HepG2 (cell line): ENCODE data around the gene WBP1. TPM values are rescaled to one million over a fixed set of nuclear protein-coding genes. Genes with fewer than 3 reads are reported as not detected.

ENCODE experiments used
- CC2D1A ChIP-seq: sonication (generic); formaldehyde crosslinking; IDR thresholded peaks from 2 replicates; pipeline ENCODE4 v1.8.1; 2023; ENCODE audit warnings: mild to moderate bottlenecking, missing genetic modification reagents
- CHCHD3 ChIP-seq: sonication (generic); formaldehyde crosslinking; IDR thresholded peaks from 2 replicates; pipeline ENCODE4 v1.8.0; 2022; ENCODE audit warnings: mild to moderate bottlenecking, missing genetic modification reagents, moderate library complexity
- DNMT3B ChIP-seq: conservative IDR thresholded peaks from 2 replicates; pipeline ENCODE4 v1.6.1; 2016; ENCODE audit warnings: missing biosample characterization, control low read depth
- FOXP4 ChIP-seq: sonication (generic); formaldehyde crosslinking; IDR thresholded peaks from 2 replicates; pipeline ENCODE4 v1.4.0; 2020; ENCODE audit warnings: missing genetic modification reagents
- GATAD1 ChIP-seq: IDR thresholded peaks from 2 replicates; pipeline ENCODE4 v1.6.1; 2016; ENCODE audit warnings: missing genetic modification reagents, missing compliant biosample characterization
- IRX3 ChIP-seq: sonication (generic); formaldehyde crosslinking; IDR thresholded peaks from 2 replicates; pipeline ENCODE4 v1.8.1; 2023; ENCODE audit warnings: mild to moderate bottlenecking, low read depth, missing genetic modification reagents, borderline replicate concordance
- KDM3A ChIP-seq: IDR thresholded peaks from 2 replicates; pipeline ENCODE4 v1.6.1; 2018; ENCODE audit warnings: low read depth, missing compliant biosample characterization
- KLF6 ChIP-seq: IDR thresholded peaks from 2 replicates; pipeline ENCODE4 v1.8.0; 2016; ENCODE audit warnings: missing biosample characterization, missing genetic modification reagents
- MAX ChIP-seq: IDR thresholded peaks from 2 replicates; pipeline ENCODE4 v1.6.1; 2012; ENCODE audit warnings: inconsistent platforms
- MBNL3 ChIP-seq: fragments of 250-450 bp; sonication (Bioruptor Pico); conservative IDR thresholded peaks from 2 replicates; pipeline ENCODE4 v1.8.0; 2022; ENCODE audit warnings: mild to moderate bottlenecking, inconsistent platforms
- MXI1 ChIP-seq: IDR thresholded peaks from 3 replicates; pipeline ENCODE4 v1.6.1; 2012; ENCODE audit warnings: low read depth, low read length, inconsistent platforms, borderline replicate concordance
- MZF1 ChIP-seq: sonication (generic); formaldehyde crosslinking; IDR thresholded peaks from 2 replicates; pipeline ENCODE4 v1.8.1; 2023; ENCODE audit warnings: mild to moderate bottlenecking, missing genetic modification reagents, borderline replicate concordance
- NKX3-1 ChIP-seq: sonication (generic); formaldehyde crosslinking; IDR thresholded peaks from 2 replicates; pipeline ENCODE4 v1.5.0; 2020; ENCODE audit warnings: missing genetic modification reagents
- NPAS2 ChIP-seq: sonication (generic); formaldehyde crosslinking; IDR thresholded peaks from 2 replicates; pipeline ENCODE4 v1.8.0; 2022; ENCODE audit warnings: mild to moderate bottlenecking, missing genetic modification reagents, borderline replicate concordance
- NR2F6 ChIP-seq, 2 experiments: IDR thresholded peaks; 2 replicates each; pipeline ENCODE4 v1.6.1; 2016; ENCODE audit warnings: antibody characterized with exemption in 1 of 2, mild to moderate bottlenecking in 1 of 2
- RARG ChIP-seq: sonication (generic); formaldehyde crosslinking; IDR thresholded peaks from 2 replicates; pipeline ENCODE4 v1.4.0; 2020; ENCODE audit warnings: low read depth, mild to moderate bottlenecking, missing genetic modification reagents
- REXO4 ChIP-seq: sonication (generic); formaldehyde crosslinking; IDR thresholded peaks from 2 replicates; pipeline ENCODE4 v1.8.0; 2022; ENCODE audit warnings: missing genetic modification reagents, mild to moderate bottlenecking, borderline replicate concordance
- SNRNP70 ChIP-seq: fragments of 200-400 bp; formaldehyde crosslinking; IDR thresholded peaks from 2 replicates; pipeline ENCODE4 v1.6.1; 2017; ENCODE audit warnings: mild to moderate bottlenecking, low read depth, low read length, moderate library complexity
- SP5 ChIP-seq: IDR thresholded peaks from 2 replicates; pipeline ENCODE4 v1.6.1; 2016; ENCODE audit warnings: low read depth, borderline replicate concordance
- ZBTB1 ChIP-seq: sonication (generic); formaldehyde crosslinking; IDR thresholded peaks from 2 replicates; pipeline ENCODE4 v1.4.0; 2020; ENCODE audit warnings: missing genetic modification reagents, borderline replicate concordance
- ZNF281 ChIP-seq: sonication (generic); formaldehyde crosslinking; IDR thresholded peaks from 2 replicates; pipeline ENCODE4 v1.4.0; 2020; ENCODE audit warnings: missing genetic modification reagents, borderline replicate concordance
- ZNF557 ChIP-seq: sonication (generic); formaldehyde crosslinking; IDR thresholded peaks from 2 replicates; pipeline ENCODE4 v1.4.0; 2020; ENCODE audit warnings: missing genetic modification reagents
- ZNF572 ChIP-seq: sonication (generic); formaldehyde crosslinking; IDR thresholded peaks from 2 replicates; pipeline ENCODE4 v1.5.1; 2020; ENCODE audit warnings: mild to moderate bottlenecking, missing genetic modification reagents
- polyA plus RNA-seq, 8 experiments: library from polyadenylated mRNA; depleted of rRNA in 3 of 8; stranded (reverse) in 7 of 8; unstranded in 1 of 8; fragments of >200 nt; fragmentation: Illumina TruSeq in 4 of 8; extraction: Trizol in 4 of 8; gene quantifications; 2 replicates each; pipeline versions ENCODE4 v1.2.1 to v1.2.3, GENCODE V29; 2011 to 2016; ENCODE audit warnings: low read depth in 4 of 8, missing spikeins in 1 of 8, mixed read lengths in 1 of 8; ENCODE audit not compliant: insufficient read depth in 1 of 8
- total RNA-seq, 5 experiments: library from RNA; depleted of rRNA; stranded (reverse); fragments of >200 nt; fragmentation: Illumina TruSeq; extraction: Trizol; gene quantifications; 2 replicates each; pipeline ENCODE4 v1.2.3, GENCODE V29; 2016; ENCODE audit warnings: low read depth in 1 of 5
- TF ChIP-seq, protein P1 (sequence below): IDR thresholded peaks from 2 replicates; pipeline ENCODE4 v1.6.1; 2016
- TF ChIP-seq, protein P2 (sequence below): sonication (generic); formaldehyde crosslinking; IDR thresholded peaks from 2 replicates; pipeline ENCODE4 v1.8.0; 2022; ENCODE audit warnings: low read depth, missing genetic modification reagents

Gene WBP1
- total and polyA plus RNA-seq, 2 of the 13 experiments (the other 11 are each of a cell fraction or from before 2014, with no cell fraction given): 38.8 to 85.7 TPM

- no peak for TF ChIP-seq KDM3A (CRISPR knock-in tag)
- TF ChIP-seq KLF6: no peak
- no peak for TF ChIP-seq REXO4 (CRISPR knock-in tag)
- TF ChIP-seq, protein P1, sequence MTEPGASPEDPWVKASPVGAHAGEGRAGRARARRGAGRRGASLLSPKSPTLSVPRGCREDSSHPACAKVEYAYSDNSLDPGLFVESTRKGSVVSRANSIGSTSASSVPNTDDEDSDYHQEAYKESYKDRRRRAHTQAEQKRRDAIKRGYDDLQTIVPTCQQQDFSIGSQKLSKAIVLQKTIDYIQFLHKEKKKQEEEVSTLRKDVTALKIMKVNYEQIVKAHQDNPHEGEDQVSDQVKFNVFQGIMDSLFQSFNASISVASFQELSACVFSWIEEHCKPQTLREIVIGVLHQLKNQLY (CRISPR knock-in tag): no peak
- TF ChIP-seq CC2D1A (CRISPR knock-in tag): no peak
- TF ChIP-seq SP5 (CRISPR knock-in tag): peak; percentile 79
- TF ChIP-seq DNMT3B (CRISPR knock-in tag): 0 out of 2 replicates have a peak, but pooled peaks have one; percentile 46
- no peak; the same call in 2 of the 3 replicates for TF ChIP-seq MXI1
- peak; percentile 53 for TF ChIP-seq MAX
- TF ChIP-seq ZNF281 (CRISPR knock-in tag): no peak
- TF ChIP-seq RARG (CRISPR knock-in tag): no peak
- no peak for TF ChIP-seq ZBTB1
- no peak for TF ChIP-seq MBNL3
- no peak for TF ChIP-seq NKX3-1 (CRISPR knock-in tag)
- no peak for TF ChIP-seq ZNF557
- no peak for TF ChIP-seq CHCHD3 (CRISPR knock-in tag)
- TF ChIP-seq SNRNP70: no peak
- no peak for TF ChIP-seq GATAD1 (CRISPR knock-in tag)
- peak; percentile 75 for TF ChIP-seq FOXP4 (CRISPR knock-in tag)
- peak; percentile 44; the same call in 1 of the 2 replicates for TF ChIP-seq NR2F6 (IDR thresholded peaks at IDR 0.05)
- peak; percentile 46; the same call in 1 of the 2 replicates for TF ChIP-seq NR2F6 (CRISPR knock-in tag; IDR thresholded peaks at IDR 0.05)
- TF ChIP-seq MZF1 (CRISPR knock-in tag): no peak
- no peak for TF ChIP-seq ZNF572 (CRISPR knock-in tag)
- TF ChIP-seq, protein P2, sequence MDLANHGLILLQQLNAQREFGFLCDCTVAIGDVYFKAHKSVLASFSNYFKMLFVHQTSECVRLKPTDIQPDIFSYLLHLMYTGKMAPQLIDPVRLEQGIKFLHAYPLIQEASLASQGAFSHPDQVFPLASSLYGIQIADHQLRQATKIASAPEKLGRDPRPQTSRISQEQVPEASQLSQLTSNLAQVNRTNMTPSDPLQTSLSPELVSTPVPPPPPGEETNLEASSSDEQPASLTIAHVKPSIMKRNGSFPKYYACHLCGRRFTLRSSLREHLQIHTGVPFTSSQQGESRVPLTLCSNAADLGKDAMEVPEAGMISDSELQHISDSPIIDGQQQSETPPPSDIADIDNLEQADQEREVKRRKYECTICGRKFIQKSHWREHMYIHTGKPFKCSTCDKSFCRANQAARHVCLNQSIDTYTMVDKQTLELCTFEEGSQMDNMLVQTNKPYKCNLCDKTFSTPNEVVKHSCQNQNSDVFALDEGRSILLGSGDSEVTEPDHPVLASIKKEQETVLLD: no peak
- no peak for TF ChIP-seq NPAS2 (CRISPR knock-in tag)
- no peak for TF ChIP-seq IRX3
Measured at GRCh38 chr2:74413001-74413698, 45.1 kb upstream of the WBP1 start (continued).
